ENCODE data around the gene CERS2.

GRCh38 chr1:150987924-150988323 is 13.3 kb upstream of the CERS2 start:
- TF ChIP-seq CTCF (conservative IDR thresholded peaks at IDR 0.05): no peak
- no peak for TF ChIP-seq EZH2 (IDR thresholded peaks at IDR 0.05; ENCODE audit: low read depth)

Data from PC-9 (cell line).